Measurements from ENCODE around the gene ATP2B2.

DNA sequence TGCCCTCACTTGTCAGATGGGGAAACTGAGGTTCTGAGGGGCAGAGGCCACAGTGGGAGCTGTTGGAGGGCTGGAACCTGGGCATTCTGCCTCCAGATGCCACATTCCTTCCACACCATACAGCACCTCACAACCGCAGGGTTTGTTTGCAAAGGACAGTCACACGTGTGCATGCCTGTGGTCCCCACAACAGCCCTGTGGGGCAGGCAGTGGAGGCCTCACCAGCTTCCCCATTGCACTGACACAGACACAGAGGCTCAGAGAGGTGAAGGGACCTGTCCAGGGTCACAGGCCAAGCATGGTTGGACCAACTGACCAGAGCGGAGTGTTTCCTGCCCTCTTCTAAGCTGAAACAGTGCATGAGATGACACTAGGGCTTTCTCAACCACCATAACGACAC is 109.3 kb downstream of the ATP2B2 start:
- TF ChIP-seq, protein P1, sequence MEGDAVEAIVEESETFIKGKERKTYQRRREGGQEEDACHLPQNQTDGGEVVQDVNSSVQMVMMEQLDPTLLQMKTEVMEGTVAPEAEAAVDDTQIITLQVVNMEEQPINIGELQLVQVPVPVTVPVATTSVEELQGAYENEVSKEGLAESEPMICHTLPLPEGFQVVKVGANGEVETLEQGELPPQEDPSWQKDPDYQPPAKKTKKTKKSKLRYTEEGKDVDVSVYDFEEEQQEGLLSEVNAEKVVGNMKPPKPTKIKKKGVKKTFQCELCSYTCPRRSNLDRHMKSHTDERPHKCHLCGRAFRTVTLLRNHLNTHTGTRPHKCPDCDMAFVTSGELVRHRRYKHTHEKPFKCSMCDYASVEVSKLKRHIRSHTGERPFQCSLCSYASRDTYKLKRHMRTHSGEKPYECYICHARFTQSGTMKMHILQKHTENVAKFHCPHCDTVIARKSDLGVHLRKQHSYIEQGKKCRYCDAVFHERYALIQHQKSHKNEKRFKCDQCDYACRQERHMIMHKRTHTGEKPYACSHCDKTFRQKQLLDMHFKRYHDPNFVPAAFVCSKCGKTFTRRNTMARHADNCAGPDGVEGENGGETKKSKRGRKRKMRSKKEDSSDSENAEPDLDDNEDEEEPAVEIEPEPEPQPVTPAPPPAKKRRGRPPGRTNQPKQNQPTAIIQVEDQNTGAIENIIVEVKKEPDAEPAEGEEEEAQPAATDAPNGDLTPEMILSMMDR (IDR thresholded peaks at IDR 0.05; ENCODE audit: low read depth, low read length) = no peak
- TF ChIP-seq EZH2phosphoT487 (IDR thresholded peaks at IDR 0.05; ENCODE audit: low read depth) = no peak
